GM12873 (cell line): ENCODE measurements around the gene SVOP.

Experiments
- TF ChIP-seq, protein P1 (sequence below): IDR thresholded peaks from 2 replicates; pipeline ENCODE4 v1.5.1; 2012; ENCODE audit warnings: low read depth, mild to moderate bottlenecking, moderate library complexity, low read length, control low read depth; ENCODE audit not compliant: insufficient read depth; ENCODE audit errors: missing control alignments

Gene SVOP

GRCh38 chr12:108933949-108934348, 86.9 kb downstream of the SVOP start:
- TF ChIP-seq, protein P1, sequence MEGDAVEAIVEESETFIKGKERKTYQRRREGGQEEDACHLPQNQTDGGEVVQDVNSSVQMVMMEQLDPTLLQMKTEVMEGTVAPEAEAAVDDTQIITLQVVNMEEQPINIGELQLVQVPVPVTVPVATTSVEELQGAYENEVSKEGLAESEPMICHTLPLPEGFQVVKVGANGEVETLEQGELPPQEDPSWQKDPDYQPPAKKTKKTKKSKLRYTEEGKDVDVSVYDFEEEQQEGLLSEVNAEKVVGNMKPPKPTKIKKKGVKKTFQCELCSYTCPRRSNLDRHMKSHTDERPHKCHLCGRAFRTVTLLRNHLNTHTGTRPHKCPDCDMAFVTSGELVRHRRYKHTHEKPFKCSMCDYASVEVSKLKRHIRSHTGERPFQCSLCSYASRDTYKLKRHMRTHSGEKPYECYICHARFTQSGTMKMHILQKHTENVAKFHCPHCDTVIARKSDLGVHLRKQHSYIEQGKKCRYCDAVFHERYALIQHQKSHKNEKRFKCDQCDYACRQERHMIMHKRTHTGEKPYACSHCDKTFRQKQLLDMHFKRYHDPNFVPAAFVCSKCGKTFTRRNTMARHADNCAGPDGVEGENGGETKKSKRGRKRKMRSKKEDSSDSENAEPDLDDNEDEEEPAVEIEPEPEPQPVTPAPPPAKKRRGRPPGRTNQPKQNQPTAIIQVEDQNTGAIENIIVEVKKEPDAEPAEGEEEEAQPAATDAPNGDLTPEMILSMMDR: no peak

GRCh38 chr12:108930756-108931155, 90.1 kb downstream of the SVOP start:
- TF ChIP-seq, protein P1: no peak

DNA sequence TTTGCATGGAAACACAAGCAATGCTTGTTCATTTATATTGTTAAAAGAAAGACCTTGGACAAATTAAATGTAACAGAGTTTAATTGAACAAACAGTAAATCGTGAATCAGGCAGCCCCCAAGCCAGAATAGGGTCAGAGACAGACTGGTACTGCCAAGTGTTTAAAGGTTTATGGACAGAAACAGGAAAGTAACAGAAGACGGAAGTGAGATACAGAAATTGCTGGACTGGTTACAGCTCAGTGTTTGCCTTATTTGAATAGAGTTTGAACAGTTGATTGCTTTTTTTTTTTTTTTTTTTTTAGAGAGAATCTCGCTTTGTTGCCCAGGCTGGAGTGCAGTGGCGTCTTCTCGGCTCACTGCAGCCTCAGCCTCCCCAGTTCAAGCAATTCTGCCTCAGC, 90.7 kb downstream of the SVOP start:
- TF ChIP-seq, protein P1: no peak

- TF ChIP-seq, protein P1: no peak
These were observed 92.2 kb downstream of the SVOP start for GRCh38 chr12:108928695-108929094.

DNA sequence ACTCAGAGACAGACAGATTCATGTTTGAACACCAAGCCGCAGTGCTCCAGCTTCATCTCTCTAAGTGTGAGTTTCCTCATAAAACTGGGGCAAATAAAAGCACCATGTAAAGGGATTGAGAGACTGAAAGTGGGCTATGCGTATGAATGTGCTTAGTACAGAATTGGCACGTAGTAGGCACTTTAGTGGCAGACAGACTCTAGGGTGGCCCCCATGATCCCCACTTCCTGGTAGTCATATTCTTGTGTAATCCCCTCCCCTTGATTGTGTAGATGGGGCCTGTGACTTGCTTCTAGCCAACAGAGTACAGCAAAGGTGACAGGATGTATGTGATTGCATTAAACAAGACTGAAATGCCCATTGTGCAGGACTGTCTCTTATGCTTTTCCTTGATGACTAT, 98.0 kb downstream of the SVOP start:
- TF ChIP-seq, protein P1: no peak

DNA sequence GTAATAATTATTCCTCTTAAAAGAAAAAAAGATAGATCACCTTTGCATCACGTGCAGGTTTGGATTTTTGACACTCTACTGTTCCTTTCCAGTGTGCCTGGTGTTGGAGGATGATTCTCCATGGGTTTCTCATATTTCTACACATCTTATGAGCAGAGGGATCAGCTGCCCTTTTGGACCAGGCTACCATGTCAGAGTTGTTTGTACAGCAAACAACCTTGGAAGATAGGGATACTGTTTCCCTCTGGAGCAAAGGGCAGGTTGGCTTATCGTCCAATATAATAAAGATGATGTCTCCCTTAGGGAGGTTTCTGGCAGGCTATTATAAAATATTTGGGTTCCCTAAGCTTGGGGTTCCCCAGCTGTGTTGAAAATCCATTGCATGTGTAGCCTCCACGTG, 98.9 kb downstream of the SVOP start:
- TF ChIP-seq, protein P1: no peak

DNA sequence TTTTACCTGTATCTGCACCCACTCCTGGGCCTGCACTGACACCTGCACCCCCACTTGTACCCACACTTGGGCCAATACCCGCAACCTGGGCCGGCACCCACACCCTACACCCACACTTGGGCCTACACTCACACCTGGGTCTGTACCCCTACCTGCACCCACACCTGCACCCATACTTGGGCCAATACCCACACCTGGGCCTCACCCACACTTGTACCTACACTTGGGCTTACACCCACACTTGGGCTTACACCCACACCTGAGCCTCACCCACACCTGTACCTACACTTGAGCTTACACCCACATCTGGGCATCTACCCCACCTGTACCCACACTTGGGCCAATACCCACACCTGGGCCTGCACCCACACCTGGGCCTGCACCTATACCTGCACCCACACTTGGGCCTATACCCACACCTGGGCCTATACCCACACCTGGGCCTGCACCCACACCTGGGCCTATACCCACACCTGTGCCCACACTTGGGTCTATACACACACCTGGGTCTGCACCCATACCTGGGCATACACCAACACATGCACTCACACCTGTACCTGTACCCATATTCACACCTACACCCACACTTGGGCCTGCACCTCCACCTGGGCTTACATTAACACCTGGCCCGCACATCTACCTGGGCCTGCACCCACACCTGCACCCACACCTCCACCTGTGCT, 101.8 kb downstream of the SVOP start:
- TF ChIP-seq, protein P1: no peak
